ENCODE measurements around the gene GLRA2.

The GLRA2 gene

DNA sequence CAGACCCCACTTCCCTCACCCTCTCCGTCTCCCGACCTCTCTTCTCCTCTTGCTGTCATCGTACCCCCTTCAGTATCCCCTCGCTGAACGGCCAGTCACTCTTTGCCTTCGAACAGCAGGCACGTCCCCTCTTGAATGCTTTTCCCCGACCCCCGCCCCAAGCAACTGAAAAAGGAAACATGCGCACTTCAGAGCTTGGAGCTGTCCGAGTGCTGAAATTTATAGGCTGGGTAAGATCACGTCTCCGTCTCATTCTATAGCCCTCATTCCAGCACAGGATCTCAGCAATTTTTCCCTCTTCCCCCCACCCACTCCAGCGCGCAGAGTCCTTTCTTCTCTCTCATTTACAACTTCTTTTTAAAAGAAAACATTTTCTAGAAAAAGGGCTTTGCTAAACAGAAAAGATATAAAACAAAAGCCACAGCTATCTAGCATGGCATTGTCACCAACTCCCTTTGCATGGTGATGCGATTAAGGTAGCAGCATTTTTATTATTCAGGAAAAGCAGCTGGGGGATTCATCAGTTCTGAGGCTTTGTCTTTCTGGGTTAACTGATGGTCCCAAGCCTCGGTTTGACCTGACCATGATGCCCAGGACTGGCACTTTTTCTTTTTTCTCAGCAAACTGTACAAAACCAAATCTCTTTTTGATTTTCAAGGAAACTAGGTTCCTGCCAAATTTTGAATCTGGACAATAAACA lies at the start of gene GLRA2:
TSS of gene GLRA2 (plus strand) at position 247 of the 700 bp plus-strand sequence. CDS start 522 bp downstream, outside the sequence.
- peak; percentile 15 for DNase-seq (ENCODE audit: low spot score)

DNA sequence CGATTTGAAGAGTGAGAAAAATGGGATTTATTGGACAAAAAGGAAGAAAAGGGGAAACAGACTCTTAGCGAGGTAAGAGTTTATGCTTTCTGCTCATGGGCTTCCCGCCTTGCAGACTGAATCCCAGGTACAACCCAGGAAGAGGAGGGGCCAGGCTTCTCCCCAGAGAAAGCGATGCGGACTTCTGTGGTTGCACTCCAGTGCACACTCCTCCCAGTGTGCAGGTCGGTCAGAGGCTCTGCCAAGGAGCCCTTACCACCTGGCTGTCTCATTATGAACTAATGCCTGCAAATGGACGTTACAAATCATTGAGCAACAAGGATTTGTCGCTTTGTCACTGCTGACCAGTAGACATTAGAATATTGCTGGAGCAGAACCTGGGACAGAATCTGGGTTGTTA lies 39.9 kb upstream of the GLRA2 start:
- no peak for DNase-seq (ENCODE audit: low spot score)

DNA sequence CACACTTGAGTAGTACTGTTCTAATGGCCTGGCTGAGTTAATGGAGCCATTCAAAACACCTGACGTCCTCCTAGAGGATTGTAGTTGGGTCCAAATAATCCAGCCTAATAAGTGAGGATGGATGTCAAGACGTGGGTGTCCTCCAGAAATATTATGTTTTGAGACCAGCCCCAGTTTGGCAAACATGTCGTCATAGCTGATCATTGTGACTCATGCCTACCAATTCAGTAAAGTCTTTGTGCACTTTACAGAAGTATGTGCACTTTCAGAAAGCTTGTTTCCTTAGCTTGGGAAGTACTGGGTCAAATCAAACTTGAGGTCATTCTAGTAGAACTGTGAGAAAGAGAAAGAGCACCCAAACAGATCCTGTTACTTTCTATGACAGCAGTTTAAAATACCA lies 37.6 kb upstream of the GLRA2 start:
- DNase-seq (ENCODE audit: low spot score) = no peak

DNA sequence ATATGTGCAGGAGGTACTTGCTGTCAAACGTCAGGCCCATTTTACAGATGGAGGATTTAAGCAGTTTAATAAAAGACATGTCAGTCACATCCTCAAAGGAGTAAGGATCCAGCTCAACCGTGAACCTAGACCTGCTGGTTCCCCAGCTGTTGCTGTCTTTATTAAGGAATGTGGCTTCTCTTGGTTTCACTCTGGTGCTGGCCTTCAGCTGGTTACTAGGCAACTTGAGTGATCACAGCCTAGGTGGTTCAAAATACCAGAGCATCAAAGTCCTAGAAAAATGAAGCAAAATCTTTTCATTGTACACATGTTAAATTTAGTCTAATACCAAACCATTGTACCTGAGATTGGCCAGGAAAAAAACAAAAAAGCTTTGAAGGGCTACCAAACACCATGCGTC lies 32.7 kb upstream of the GLRA2 start:
- no peak for DNase-seq (ENCODE audit: low spot score)

DNA sequence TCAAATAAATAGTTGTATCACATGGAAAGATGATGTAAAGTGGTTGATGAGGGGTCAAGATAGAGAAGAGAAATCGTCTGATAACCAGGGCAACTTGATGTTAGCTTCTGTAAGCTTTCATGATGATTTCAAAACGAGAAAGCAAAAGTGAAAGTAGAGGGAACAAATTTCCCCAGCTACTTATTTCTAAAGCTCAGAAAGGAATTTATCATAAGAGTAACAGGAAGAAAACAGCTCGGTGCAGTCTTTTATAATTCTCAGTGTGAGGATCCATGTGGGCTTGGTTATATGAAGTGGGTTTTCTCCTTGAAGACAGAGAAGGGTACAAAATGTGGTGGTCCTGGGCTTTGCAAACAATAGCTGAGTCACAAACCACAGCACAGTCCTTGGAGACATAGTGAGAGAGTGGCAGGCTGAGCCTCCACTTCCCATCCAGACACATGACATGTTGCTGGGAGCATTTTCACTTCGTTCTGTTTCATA lies 32.1 kb upstream of the GLRA2 start:
- peak; percentile 1 for DNase-seq (ENCODE audit: low spot score)

DNA sequence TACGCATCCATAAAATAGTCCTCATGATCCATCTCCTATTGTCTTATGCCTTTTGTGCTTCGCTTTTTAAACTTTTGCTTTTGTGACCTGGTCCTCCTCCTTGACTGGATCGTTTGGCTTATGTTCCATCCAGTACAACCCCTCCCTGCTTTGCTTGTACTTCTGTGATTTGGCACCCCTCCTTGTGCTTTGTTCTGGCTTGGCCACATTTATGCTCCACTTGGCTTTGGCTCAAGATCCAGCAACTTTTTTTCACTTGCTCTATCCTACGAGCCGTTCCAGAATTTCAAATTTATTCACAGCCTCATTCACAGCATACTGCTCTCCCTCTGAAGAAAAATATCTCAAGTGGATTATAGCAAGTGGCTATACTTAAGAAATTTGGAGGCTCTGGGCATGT lies 28.0 kb upstream of the GLRA2 start:
- no peak for DNase-seq (ENCODE audit: low spot score)

DNA sequence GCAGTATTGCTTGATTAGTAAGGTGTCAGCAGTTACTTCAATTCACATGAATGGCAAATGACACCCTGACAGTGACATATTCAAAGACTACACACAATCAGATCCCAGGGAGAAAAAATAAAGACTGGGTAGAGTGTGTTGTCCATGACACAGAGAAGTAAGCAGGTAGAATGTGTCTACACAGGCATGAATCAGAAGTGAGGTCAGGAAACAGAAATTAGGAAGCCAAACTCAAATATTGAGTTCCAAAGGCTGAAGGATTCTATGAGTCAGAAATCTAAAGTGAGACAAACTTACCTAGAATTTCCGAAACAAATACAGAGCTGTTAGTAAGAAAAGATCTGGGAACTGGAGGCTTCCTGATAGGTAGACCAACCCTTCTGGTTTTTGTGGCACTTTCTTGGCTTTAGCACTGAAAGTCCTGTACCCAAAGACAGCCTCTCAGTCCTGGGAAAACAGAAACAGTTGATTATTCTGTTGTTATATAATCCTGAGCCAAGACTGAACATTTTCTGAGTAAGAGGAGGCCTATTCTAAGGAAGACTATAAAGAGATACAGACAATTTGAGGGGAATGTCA lies 24.3 kb upstream of the GLRA2 start:
- no peak for DNase-seq (ENCODE audit: low spot score)

DNA sequence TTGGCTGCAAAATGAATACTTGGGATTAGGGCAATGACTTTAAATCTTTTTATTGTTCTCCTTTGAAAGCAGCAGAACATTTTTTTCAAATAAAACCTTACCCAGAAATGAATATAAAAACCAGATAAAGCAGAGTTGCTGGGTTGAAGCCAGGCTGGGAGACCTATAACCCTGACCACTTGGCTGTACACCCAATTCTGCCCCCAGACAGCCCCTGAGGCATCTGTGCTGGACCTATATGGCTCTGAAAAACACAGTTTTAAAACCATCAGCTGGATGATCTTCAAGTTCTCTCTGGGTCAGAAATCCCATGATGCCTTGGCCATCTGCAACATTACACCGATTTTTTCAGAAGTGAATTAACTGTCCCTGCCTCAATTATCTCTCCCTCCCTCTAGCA lies 23.7 kb upstream of the GLRA2 start:
- DNase-seq (ENCODE audit: low spot score) = no peak

DNA sequence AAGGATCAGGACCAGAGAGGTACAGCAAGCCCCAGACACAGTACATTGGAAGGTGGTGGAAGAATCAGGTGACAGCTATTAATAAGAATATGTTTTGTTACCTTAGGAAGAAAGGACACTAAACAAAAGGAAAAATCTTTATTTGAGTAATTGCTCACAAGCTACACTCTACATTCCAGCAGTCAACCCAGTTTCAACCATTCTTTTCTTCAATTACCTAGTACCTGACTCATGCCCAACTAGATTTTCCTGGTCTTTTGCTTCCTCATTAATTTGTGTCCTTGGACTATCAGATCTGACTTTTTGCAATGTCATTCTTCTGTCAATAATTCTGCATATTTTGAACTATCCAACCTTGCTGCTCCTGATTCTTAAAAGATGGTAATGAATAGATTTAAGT lies 22.5 kb upstream of the GLRA2 start:
- no peak for DNase-seq (ENCODE audit: low spot score)

DNA sequence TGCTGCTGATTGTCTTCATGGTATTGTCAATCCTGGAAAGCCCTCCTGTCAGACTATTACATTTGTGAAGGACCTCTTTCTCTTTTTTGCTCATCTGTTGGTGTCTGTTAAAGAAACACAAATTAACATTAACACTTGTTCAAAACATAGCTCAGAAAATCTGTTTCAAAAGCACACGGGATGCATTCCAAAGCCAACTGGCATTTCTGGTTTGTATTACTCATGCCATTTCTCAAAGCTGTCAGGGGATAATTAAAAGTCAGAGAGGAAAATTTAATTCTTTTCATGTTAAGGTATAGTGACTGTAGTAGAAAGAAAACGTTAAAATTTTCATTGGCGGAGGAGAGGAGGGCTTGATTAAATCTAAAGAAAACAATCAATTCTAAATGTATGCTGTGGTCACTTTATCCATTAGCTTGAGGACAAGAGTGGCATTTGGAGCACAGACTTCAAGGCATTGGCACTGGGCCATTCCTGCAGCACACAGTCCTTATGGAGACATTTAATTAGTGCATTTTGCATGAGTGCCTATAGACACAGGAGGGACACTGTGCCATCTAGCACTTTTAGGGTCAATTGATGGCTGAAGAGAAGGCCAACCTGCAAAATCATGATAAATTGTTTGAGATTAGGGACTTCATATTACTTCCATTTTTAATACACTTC lies 21.2 kb upstream of the GLRA2 start:
- DNase-seq (ENCODE audit: low spot score) = no peak

DNA sequence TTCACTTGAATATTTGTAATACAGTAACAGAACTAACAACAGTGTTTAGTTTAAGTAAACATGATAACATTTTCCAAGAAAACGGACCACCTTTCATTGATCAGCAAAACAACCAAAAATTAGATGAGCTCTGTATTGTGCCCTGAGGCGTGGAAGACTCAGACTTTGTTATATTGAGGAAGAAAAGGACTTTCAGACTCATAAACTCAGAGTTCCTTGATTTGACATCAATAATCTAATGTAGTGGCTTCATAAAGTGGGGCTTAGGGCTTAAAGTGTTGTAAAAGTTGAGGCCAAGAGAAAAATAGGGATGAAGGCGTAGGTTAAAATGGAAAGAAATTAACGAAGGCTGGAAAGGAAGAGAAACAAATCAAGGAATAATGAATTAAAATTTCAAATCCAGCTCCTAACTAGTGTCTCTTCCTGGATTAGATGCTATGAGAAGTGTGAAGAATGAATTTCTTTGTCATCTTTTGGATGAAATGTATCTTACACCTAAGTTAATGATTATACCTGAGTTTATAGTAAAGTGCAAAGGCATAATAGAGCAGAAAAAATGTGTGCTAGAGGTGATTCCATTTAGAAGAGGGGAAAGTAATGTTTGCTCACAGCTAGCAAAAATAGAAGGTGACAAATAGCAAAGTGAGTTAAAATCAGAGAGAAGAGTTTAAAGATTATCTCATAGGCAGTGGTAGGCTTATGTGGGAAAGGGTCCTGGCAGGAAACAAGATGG lies 19.8 kb upstream of the GLRA2 start:
- no peak for DNase-seq (ENCODE audit: low spot score)

DNA sequence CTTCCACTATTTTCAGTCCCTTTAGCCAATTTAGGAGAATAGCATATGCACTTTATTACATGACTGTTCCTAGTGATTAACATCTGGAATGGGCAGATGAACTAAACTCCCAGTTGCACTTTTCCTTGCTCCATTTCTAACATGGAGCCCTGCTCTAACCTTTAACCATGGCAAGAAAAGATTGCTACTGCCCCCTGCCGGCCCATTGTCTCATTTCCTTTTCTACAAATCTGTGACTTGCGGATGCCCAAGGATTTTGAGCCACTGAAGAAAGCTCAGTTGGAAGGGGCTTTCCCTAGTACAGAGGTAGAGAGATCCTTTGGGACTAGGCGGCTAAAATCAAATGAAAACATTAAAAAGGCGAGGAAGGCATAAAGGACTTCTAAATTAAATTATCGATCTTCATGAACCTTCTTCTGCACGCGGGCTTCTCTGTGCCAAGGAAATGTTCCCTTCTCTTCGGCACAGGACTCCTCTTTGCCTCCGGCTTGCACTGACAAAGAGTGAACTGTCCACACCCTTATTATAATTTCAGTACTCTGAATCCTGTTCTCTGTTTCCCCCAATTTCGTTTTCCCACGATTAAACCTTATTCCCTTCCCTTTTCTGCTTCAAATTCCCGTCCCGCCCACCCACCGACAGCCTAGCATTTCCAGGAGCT lies 577 bp upstream of the GLRA2 start:
- DNase-seq (ENCODE audit: low spot score) = peak; percentile 51

DNA sequence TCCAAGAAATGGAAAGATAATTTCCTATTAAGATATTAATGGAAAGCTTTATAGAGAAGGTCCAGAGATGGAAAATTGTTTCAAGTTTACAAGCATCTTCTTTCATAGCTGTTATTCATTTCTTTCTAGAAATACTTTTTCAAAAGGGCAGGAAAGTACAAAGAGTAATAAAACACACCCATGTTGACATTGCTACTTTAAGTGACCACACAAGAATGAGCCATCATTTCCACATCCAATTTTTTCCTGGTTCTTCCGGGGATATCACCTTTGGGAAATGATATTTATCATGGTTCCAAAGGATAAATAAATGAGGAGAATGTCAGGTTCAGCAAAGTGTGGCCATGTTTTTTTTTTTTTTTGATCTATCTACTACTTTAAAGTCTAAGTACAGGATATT lies 4.5 kb downstream of the GLRA2 start:
- DNase-seq (ENCODE audit: low spot score) = no peak

DNA sequence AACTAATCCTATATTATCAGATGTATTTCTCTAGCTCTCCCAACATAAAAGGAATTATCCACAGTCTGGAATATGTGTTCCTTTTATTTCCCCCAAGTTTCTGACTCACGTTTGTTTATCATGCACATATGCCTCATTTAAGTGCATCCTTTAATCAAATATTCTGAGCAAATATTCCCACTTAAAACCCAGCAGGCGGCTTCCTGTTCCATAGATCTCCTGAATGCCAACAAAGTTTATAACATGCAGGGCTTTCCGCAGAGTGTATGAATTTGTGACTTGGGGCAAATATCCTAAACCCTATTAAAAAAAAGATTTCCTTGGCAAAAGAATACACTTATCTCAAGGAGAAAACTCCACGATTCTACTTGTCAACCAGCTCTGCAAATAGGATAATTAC lies 16.9 kb downstream of the GLRA2 start:
- no peak for DNase-seq (ENCODE audit: low spot score)

DNA sequence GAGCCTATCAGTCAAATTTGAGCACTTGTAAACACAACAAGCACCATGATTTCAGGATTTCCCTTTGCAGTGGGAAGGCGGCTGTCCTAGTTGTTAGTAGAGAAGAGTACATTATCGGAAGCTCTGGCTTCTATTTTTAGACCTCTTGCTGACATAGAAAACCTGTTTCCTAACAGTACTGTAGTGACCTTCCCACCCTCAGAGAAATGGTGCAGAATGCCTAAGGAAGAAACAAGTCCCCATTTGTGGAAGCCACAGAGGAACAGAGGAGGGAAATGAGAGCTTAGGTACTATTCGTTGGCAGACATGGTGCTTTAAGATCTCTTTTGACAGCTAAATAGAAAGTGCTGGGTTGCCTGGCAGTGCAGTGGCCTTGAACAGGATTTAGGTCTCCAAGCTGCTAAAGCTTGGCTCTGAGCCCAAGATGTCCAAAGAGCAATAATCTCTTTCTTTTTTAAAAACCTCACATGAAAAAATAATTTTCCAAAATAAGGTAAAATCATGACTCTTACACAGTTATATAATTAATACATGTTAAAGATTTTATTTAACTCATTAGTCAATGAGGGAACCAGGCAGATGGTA lies 24.9 kb downstream of the GLRA2 start:
- no peak for DNase-seq (ENCODE audit: low spot score)

DNA sequence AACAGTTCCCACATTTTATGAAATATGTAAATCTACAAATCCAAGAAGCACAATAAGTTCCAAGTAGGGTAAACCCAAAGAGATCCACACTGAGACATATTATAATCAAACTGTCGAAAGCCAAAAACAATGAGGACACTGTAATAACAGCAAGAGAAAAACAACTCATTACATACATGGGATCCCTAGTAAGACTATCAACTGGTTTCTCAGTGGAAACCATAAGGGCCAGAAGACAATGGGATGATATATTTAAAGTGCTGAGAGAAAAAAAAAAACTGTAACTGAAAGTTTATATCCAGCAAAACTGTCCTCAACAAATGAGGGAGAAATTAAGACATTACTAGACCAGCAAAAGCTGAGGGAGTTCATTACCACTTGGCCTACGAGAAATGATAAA lies 34.7 kb downstream of the GLRA2 start:
- no peak for DNase-seq (ENCODE audit: low spot score)

DNA sequence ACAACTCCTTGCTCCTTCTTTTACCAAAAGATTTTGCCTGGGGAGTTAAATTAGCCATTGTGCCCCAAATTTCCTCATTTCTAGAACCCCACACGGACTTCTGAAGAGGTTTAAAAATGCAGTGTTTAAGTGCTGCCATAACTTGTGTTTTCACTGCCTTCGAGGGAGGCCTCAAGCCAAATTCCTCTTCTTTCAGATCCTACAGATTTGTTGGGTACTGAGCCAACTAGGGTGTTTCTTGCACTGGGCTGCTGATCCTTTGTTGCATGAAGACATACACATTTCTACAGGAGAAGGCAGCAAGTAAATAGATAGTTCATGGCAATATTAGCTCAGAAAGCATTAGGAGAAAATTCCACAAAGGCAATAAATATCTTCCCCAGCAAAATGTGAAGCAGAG lies 43.8 kb downstream of the GLRA2 start:
- DNase-seq (ENCODE audit: low spot score) = no peak

DNA sequence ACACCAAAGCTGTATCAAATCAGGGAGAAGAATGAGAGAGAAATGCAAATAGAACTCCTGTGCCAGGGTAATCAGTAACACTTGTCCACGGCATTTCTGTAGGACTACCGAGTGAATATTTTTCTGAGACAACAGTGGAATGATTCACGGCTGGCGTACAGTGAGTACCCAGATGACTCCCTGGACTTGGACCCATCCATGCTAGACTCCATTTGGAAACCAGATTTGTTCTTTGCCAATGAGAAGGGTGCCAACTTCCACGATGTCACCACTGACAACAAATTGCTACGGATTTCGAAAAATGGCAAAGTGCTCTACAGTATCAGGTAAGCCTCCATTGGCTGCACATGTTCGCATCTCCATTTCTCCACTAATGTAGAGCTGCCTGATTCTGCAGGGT lies 51.7 kb downstream of the GLRA2 start:
- no peak for DNase-seq (ENCODE audit: low spot score)

DNA sequence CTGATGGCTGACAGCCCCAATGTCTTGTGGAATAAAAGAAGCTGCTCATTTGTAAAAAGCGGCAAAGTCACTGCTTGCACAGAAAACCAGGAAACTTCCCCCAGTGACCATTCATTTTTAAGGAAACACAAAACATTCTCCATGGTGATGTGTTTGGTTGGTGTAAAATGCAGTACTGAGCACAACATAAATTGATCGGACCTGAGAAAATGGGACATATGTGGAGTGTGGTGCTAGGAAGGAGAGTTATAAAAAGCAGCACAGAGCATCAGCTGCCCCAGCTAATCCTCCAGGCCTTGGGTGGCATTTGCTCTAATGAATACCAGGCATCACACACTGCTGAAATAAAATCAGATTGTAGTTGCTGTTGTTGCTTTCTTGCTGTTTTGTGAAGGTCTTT lies 55.2 kb downstream of the GLRA2 start:
- DNase-seq (ENCODE audit: low spot score) = no peak

DNA sequence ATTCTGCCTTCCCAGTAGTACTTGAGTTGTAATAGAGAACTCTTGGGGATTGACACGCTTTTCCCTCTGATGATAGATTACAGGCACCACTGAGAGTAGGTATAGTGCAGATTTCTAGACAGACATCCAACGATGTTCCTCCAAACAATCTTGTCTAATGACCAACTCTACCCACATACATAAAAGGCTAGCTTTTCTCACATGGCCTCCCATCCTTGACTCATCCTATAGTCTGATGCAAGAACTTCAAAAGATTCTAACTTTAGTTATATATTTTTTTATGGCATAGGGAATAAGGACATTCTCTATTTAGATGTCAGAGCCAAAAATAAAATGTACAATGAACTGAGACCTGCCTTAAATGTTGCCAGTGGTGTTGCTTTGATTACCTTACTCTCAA lies 60.9 kb downstream of the GLRA2 start:
- no peak for DNase-seq (ENCODE audit: low spot score)

DNA sequence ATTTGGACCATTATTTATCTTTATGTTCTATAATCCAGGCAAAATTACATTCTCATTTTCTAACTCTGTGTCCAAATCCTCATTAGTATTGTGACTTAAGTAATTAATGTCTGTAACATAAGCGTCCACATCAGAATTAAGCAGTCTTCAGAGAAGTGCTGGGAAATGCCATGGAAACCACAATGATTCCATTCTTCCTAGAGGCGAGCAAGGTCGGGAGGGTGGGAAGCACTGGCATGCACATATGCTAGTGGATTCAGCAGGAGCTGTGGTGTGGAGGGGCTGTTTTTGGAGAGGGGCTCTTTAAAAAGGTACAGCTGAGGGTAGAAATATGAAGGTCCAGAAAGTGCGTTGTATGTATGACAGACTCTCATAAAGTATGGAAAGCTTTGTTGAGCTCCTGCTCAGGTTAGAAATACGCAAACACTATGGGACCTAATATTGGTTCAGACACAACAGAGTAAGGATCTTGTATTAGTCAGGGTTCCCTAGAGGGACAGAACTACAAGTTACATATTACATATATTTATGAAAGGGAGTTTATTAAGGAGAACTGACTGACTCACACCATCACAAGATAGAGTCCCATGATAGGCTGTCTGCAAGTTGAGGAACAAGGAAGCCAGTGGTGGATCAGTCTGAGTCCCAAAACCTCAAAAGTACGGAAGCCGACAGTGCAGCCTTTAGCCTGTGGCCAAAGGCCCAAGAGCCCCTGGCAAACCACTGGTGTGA lies 61.5 kb downstream of the GLRA2 start:
- no peak for DNase-seq (ENCODE audit: low spot score)
